GM19452 (cell line): ENCODE results near the gene CASP6.
"Not testable (repeated sequence)": the region's sequence is repeated elsewhere in the genome, so short reads cannot be mapped to it uniquely, and the experiment has no call there.

Experiments used
- ATAC-seq: cut with Tn5 transposase; IDR thresholded peaks from one replicate; pipeline ENCODE4 v1.9.1; 2021; ENCODE audit not compliant: unreplicated experiment

CASP6 gene

DNA sequence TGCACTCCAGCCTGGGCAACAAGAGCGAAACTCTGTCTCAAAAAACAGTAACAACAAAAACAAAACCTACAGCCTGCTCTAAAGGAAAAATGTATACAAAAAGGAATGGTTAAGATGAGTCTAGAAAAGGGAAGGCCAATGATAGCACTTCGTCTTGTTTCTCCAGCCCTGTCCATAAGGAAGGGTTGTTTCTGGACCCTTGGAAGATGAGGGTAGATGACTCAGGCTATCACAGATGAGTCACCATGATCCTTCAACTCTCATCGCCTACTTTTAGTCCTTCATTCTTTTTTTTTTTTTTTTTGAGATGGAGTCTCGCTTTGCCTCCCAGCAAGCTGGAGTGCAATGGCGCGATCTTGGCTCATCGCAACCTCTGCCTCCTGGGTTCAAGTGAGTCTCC, 17.8 kb upstream of the CASP6 start:
- no peak for ATAC-seq

DNA sequence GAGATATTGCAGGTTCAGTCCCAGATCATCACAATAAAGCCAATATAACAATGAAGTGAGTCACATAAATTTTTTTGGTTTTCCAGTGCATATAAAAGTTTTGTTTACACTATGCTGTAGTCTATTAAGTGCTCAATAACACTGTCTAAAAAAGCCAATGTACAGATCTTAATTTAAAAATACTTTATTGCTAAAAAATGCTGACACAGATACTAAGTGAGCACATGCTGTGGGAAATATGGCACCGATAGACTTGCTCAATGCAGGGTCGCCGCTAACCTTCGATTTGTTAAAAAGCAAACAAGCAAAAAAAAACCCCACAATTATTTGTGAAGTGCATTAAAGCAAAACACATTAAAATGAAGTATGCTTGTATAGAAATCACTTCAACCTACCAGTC, 16.4 kb upstream of the CASP6 start:
- ATAC-seq = no peak

DNA sequence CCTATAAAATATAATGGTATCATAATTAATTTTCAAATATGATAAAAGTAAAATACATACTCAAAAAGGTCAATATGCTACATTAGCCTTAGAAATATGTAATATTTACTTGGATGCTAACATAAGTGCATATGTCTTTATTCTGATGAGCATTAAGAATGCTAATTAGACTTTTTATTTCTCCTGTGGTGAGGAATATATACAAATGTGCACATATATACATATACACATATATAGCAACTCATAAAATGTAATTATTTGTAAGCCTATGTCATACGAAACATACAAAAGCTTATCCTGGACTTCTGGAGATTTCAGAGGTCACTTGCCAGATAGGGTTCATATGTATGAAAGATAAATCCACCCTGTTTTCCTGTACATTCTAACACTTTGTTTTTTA, 15.5 kb upstream of the CASP6 start:
- no peak for ATAC-seq

DNA sequence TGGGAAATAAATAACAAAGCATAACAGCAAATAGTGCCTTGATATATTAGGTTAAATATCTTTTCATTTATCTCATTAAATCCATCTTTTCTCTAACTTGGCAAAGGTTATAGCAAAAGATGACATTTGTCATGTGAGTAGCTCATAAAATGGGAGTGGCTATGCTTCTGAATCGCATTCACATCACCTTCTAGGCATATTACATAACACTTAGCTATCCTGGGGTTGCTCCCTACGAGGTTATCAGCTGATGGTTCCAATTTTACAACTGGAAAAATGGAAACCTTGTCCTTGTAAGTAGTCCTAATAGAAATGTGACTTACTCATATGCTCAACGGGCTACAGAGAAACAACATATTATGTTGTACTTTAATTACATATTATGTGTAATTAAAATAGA, 10.3 kb upstream of the CASP6 start:
- ATAC-seq = no peak

DNA sequence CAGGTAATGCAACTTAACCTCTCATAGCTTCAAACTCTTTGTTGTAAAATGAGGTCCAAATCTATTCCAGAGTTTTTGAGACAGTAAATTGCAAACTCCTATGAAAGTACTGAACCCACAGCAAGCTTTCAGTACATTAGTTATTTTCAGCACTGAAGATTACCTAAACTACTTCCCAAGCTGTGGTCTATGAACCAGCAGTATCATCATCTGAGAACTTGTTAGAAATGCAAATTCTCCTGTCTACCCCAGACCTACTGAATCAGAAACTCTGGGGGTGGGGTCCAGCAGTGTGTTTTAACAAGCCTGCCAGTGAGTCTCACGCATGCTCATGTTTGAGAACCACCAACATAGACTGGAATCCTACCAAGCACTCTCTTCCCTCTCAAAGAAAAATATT, 5.7 kb upstream of the CASP6 start:
- peak; percentile 81 for ATAC-seq

DNA sequence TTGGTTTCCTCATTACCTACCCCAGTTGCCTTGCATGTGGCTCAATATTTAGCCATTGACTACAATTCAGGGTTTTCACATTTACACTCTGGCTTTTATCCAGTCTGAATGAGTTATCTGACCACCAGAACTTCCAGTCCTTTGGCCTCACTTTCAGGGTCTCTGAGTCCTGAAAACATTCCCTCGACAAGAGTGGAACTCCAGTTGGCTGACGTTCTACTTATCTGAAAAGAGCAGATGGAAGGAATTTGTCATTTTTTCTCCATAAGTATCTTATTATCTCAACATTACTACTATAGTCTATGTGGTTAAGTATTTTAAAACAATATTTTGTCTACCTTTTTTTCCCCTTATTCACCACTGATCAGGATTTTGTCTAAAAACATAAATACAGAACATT, 5.2 kb upstream of the CASP6 start:
- no peak for ATAC-seq

DNA sequence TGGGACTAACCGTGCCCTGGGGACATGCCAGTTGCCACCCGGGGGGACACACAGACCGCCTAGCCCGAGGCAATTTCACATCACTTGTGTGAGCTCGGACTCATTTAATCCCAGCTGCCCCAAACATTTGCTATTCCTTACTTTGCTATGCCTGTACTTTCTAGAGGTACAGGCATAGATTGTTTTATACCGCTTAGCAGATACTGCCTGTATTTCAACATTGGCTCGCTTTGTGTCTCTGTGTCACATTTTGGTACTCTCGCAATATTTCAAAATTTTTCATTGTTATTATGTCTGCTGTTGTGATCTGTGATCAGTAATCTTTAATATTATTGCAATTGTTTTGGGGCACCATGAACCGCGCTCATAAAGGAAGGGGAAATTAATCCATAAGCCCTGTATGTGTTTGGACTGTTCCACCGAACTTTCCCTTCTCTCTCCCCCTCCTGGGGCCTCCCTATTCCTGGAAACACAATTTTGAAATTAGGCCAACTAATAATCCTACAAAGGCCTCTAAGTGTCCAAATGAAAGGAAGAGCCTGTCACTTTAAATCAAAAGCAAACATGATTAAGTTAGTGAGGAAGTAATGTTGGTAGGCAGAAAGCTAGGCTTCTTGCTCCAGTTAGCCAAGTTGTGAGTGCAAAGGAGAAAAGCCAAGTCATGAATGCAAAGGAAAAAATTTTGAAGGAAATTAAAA, 568 bp upstream of the CASP6 start:
- no peak for ATAC-seq

DNA sequence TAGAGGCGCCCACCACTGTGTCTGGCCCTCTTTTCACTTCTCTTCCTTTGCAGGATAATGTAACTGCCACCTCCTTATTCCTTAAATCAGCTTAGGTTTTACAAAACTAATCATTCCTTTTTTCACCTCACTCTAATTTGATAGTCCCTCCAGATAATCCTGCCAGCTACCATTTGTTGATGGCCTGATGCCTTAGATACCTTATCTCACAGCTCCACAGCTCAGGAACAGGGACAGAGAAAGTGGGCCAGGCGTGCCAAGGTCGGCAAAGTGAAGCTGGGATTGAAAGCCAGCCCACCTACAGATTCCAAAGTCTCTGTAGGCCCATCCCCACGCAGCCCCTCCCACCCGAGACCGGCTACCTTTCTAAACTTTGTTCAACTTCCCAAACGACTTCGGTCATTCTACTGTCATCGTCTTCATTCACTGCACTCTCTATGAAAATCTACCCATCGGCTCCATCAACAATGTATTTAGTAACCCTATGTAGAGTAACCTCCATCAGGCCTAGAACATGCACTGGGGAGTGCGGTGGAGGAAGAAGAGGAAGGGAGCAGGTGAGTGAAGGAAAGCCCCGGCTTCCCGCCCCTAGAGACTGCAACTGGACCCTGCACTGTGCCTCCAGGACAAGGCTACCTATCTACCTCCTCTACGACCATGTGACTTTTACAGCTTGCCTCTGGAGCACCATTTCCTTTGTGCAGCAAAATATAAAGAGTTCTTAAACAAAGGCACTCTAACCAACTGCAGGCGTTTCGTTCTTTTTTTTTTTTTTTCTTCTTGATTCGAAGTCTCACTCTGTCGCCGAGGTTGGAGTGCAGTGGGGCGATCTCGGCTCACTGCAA, 1.5 kb downstream of the CASP6 start:
- ATAC-seq = no peak

DNA sequence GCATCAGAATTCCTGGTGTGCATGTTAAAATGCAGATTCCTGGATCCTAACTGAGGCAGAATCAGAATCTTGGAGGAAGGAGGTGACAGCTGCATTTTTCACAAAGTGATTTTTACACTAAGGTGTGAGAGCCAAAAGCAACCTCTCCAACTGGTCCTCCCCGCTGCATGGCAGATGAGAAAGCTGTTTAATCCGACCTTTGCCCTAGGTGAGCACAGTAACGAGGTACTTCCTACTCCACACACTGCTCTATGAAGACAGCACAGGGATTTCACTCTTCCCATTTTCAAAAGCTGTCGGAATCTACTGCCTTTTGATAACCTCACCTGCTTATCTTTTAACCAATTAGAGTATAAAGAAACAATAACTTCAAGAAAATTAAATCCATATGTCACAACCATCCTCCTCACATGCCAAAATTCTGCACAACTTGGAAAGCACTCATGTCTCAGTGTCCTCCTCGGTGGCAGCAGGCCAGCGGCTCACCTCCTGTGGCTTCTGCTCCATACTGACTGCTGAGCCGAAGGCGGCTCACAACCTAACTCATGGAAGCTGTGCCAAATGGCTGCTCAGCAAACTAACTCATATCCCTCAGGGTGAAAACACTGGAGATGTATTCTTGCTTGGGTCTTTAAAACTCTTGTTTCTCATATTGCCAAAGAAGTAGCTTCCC, 3.6 kb downstream of the CASP6 start:
- ATAC-seq = no peak

DNA sequence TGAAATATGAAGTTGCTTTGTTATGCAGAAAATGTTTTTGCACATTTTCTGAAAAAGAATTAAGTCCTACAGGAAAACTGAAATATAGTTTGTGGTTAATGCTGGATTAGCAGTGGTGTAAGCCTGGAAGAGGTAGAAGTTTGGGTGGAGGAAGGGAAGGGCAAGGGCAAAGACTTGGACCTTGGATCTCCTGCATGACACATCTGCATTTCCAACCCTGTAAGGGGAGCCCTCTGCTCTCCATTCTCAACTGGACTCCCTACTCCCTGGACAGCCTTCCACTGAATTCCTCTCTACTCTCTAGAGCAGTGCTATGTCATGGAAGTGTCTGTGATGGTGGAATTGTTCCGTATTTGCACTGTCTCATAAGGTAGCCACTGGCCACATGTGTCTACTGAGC, 4.6 kb downstream of the CASP6 start:
- no peak for ATAC-seq

DNA sequence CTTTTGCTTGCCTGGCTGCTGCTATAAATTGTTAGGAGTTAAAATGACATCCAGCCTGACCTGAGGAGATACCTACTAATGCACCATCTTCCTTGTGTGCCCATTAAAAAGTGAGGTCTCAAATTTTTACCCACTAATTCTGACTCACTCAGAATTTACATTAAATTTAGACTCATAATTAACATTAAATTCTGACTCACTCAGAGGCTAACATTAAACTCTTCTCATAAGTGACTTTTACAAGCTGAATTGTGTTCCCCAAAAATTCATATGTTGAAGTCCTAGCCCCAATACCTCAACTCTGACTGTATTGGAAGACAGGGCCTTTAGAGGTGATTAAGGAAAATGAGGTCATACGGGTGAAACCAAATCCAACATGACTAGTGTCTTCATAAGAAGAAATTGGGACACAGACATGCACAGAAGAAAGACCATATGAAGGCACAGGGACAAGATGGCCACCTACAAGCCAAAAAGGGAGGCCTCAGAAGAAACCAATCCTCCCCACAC, 11.8 kb downstream of the CASP6 start:
- ATAC-seq = no peak

DNA sequence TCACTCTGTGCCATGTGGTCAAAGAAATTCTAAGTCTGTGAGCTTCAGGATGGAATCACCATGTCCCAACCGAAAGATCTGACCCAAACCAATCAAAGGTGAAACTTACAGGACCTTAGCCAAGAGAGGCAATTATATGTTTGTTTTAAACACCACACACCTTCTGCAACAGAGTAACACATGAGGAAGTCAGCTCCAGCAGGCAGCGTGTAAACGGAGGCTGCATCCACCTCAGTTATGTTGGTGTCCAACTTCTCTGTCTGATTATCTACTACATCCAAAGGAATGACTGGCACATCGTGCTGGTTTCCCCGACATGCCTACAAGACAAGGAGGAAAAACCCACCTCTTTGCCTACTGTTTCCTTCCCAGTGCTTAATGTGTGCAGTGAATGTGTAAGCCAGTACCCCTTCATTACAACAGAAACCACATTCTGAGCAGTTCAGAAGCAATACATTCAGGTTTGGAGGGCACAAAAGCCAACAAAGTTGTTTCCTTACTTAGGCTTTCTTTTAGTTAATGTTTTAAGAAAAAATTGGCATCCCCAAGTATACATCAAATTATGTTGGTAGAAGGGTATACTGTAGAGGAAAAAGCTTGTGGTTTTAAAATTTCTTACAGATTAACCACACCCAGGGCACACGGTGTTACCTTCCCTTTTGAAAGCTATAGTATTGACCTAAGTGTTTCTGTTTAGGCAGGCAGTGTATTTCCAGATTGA, 12.4 kb downstream of the CASP6 start:
- peak; percentile 91 for ATAC-seq

DNA sequence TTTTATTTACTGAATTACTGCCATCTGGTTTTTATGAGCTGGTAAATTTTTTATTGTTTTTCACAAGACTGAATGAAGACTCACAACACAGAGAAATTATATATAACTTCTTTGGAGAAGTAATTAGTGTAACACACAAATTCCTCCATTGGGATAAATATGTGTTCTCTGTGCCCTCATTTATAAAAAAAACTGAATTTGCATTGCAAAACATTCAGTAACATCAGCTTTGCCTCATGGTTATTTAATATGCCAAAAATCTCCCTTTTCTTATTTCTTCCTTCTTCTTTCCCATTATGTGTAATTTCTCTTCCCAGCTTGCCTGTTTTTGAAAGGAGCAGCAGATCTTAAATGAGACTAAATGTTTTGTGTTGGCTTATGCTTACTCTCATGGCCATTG, 18.5 kb downstream of the CASP6 start:
- no peak for ATAC-seq

DNA sequence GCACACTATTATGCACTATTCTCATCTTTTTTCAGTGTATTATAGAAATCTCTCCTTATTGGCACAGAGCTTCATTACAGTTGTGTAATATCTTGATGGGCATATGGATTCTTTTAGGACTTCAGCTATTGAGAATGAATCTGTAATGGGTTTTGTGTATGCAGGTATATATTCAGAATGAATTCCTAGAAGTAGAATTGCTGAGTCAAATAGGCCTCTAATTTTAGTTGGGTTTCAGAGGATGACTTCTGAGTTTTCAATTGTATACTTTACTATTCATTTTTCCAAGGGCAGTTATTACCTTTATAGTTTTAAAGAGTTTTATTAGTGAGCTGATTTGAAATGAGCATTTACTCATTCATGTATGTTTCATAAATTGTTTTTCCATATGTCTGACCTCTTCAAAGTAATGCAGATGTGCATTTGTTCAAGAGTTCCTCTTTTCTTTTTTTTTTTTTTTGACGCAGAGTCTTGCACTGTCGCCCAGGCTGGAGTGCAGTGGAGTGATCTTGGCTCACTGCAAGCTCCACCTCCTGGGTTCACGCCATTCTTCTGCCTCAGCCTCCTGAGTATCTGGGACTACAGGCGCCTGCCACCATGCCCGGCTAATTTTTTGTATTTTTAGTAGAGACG, 19.5 kb downstream of the CASP6 start:
- ATAC-seq = no peak

DNA sequence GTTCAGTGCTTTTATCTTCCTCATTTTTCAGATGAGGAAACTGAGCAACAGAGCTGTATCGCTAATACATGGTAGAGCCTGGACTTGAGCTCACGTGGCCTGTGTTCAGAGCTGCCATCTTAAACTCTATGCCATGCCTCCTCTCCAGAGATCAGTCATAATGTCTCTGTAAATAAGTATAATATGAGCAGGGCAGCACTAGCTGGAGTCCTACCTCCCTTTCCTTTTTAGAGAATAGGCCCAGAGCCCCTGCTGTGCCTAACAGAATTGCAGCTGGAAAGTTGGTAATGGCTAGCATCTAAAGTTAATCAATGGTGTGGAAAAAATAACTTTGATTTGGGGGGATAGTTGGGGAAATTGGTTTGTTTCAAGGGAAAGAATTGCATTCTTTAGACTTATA, 20.4 kb downstream of the CASP6 start:
- ATAC-seq = no peak

DNA sequence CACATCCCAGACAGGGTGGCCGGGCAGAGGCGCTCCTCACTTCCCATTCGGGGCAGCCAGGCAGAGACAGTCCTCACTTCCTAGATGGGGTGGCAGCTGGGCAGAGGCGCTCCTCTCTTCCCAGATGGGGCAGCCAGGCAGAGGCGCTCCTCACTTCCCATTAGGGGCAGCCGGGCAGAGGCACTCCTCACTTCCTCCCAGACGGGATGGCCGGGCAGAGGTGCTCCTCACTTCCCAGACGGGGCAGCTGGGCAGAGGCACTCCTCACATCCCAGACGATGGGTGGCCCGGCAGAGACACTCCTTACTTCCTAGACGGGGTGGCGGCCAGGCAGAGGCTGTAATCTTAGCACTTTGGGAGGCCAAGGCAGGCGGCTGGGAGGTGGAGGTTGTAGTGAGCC, 24.3 kb downstream of the CASP6 start:
- ATAC-seq = not testable (repeated sequence)

DNA sequence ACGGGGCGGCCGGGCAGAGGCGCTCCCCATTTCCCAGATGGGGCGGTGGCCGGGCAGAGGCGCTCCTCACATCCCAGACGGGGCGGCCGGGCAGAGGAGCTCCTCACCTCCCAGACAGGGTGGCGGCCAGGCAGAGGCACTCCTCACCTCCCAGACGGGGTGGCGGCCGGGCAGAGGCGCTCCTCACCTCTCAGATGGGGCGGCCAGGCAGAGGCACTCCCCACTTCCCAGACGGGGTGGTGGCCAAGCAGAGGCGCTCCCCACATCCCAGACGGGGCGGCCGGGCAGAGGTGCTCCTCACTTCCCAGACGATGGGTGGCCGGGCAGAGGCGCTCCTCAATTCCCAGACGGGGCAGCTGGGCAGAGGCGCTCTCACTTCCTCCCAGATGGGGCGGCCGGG, 24.8 kb downstream of the CASP6 start:
- not testable (repeated sequence) for ATAC-seq

DNA sequence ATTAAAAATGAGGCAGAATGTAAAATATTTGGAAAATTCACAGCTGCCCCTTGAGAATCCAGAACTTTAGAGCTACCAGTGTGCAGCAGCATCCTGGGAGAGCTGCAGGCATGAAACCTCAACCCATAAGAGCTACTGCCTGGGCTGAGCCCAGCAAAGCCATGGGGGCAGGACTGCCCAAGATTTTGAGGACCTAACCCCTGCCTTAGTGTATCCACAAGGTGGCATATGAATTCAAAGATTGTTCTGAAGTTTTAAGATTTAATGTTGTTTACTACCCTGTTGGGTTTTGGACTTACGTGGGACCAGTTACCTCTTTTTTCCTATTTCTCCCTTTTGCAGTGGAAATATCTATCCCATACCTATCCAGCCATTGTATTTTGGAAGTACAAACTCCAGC, 26.4 kb downstream of the CASP6 start:
- ATAC-seq = no peak

DNA sequence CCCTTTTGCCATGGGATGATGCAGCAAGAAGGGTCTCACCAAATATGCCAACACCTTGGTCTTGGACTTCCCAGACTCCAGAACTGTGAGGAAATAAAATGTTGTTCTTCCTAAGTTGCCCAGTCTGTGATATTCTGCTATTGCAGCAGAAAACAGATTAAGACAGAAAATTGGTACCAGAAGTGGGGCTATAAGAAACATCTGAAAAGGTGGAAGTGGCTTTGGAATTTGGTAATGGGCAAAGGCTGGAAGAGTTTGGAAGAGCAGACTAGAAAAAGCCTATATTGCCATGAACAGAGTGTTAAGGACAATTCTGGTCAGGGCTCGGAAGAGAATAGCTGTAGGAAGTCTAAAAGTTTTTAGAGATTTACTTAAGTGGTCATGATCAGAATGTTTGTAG, 27.4 kb downstream of the CASP6 start:
- ATAC-seq = no peak

DNA sequence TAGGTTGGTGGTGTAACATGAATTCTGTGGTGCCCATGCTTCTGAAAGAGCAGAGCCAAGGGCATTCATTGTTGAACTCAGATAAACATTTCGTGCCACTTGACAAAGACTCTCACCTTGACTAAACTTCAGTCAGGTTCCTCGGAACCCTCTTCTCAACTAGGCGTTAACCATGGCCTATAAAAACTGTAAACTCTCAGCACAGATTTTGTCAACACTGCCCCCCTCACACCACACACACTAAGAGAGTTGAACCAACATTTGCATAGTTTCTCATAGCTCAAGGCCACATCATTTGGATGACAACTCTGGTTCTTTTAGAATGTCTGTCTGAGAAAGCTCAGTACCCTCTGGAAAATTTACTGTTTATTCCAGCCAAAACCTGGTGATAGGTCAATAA, 28.1 kb downstream of the CASP6 start:
- ATAC-seq = no peak

DNA sequence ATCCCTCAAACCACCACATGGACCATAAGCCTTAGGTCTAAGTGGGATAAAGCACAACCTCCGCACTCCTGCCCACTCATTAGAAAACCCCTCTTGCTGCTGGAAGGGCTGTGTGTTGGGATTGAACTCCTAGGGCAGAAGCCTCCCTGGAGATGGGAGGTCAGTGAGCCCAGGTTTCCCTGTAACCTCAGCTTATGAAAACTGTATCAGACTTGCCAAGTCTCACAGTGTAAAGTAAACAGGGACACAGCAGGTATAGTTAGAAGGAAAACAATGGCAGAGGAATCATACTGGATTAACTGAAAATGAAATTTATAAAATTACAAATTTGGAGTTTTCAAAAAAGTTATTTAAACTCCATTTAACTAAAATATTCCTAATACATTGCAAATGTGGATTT, 29.9 kb downstream of the CASP6 start:
- ATAC-seq = no peak
